GM18868 (cell line): ENCODE measurements around the gene UCN3.
"Not testable (repeated sequence)": the region's sequence is repeated elsewhere in the genome, so short reads cannot be mapped to it uniquely, and the experiment has no call there.

Experiments
- ATAC-seq: cut with Tn5 transposase; IDR thresholded peaks from one replicate; pipeline ENCODE4 v1.9.1; 2021; ENCODE audit warnings: mild to moderate bottlenecking, moderate library complexity; ENCODE audit not compliant: unreplicated experiment

Gene UCN3

GRCh38 chr10:5404208-5405041 lies 39.7 kb downstream of the UCN3 start, which contains the start of gene TUBAL3:
Gene TUBAL3 (minus strand): TSS chr10:5404828. CDS start chr10:5404792, 36 bp downstream.
- ATAC-seq, result no peak

GRCh38 chr10:5406918-5407317 lies 42.2 kb downstream of the UCN3 start:
- no peak for ATAC-seq

GRCh38 chr10:5410787-5411186 lies 46.0 kb downstream of the UCN3 start:
- ATAC-seq, result not testable (repeated sequence)

- no peak for ATAC-seq
Observed at GRCh38 chr10:5411941-5412276, 47.1 kb downstream of the UCN3 start.

GRCh38 chr10:5412277-5412941 lies 47.6 kb downstream of the UCN3 start, which contains the start of gene NET1:
Gene NET1 (plus strand): TSS chr10:5412557. CDS start chr10:5412693, 136 bp downstream.
- peak; percentile 98 for ATAC-seq

- no peak for ATAC-seq
Observed at GRCh38 chr10:5413012-5413938, 48.5 kb downstream of the UCN3 start.

GRCh38 chr10:5416981-5417380 lies 52.2 kb downstream of the UCN3 start:
- ATAC-seq, result no peak

- ATAC-seq, result no peak
Observed at GRCh38 chr10:5418584-5418983, 53.8 kb downstream of the UCN3 start.

- no peak for ATAC-seq
Observed at GRCh38 chr10:5419466-5420094, 54.8 kb downstream of the UCN3 start.

GRCh38 chr10:5423771-5424170 lies 59.0 kb downstream of the UCN3 start:
- ATAC-seq, result no peak
